Gastrocnemius medialis (tissue), 4 donors: ENCODE results near the gene TSHZ1.

ENCODE experiments used
- CTCF ChIP-seq, 5 experiments: fragments of 450-650 bp in 3 of 5; fragments of 200-600 bp in 2 of 5; sonication (generic) in 2 of 5; IDR thresholded peaks in 4 of 5; conservative IDR thresholded peaks in 1 of 5; 1 replicate in 4 of 5; 2 replicates in 1 of 5; pipeline ENCODE4 v1.5.1; 2016 to 2019; ENCODE audit warnings: antibody characterized with exemption in 5 of 5, mild to moderate bottlenecking in 3 of 5, moderate library complexity in 3 of 5
- POLR2A ChIP-seq, 2 donors: fragments of 450-650 bp; IDR thresholded peaks; one replicate each; pipeline ENCODE4 v1.6.1; 2017; ENCODE audit warnings: antibody characterized with exemption in 2 of 2, mild to moderate bottlenecking in 2 of 2, moderate library complexity in 2 of 2

GRCh38 chr18:75330308-75330707 is 119.7 kb downstream of the TSHZ1 start:
- no peak for TF ChIP-seq CTCF (IDR thresholded peaks at IDR 0.05 in 4 of 5, conservative IDR thresholded peaks at IDR 0.05 in 1 of 5)
- TF ChIP-seq POLR2A (IDR thresholded peaks at IDR 0.05): no peak
